GM12865 (cell line): ENCODE data around the gene CLIC5.
A peak's percentile ranks its signal among the peaks of the same experiment; 100 is the strongest.

Source experiments
- DNase-seq: peaks from one replicate; pipeline ENCODE4 v3.0.0; 2010; ENCODE audit warnings: low read depth
- H3K4me3 ChIP-seq: 2 replicates; pipeline ENCODE4 v1.5.1; 2011; ENCODE audit warnings: mild to moderate bottlenecking, low read depth, low read length, control low read depth
- TF ChIP-seq, protein P1 (sequence below): IDR thresholded peaks from 2 replicates; pipeline ENCODE4 v1.5.1; 2011; ENCODE audit warnings: low read length, control low read depth, low read depth, inconsistent platforms; ENCODE audit not compliant: insufficient read depth; ENCODE audit errors: missing control alignments

The CLIC5 gene

GRCh38 chr6:46048646-46049297, 33.1 kb upstream of the CLIC5 start:
- TF ChIP-seq, protein P1, sequence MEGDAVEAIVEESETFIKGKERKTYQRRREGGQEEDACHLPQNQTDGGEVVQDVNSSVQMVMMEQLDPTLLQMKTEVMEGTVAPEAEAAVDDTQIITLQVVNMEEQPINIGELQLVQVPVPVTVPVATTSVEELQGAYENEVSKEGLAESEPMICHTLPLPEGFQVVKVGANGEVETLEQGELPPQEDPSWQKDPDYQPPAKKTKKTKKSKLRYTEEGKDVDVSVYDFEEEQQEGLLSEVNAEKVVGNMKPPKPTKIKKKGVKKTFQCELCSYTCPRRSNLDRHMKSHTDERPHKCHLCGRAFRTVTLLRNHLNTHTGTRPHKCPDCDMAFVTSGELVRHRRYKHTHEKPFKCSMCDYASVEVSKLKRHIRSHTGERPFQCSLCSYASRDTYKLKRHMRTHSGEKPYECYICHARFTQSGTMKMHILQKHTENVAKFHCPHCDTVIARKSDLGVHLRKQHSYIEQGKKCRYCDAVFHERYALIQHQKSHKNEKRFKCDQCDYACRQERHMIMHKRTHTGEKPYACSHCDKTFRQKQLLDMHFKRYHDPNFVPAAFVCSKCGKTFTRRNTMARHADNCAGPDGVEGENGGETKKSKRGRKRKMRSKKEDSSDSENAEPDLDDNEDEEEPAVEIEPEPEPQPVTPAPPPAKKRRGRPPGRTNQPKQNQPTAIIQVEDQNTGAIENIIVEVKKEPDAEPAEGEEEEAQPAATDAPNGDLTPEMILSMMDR = no peak
- DNase-seq = no peak
- H3K4me3 ChIP-seq = no peak overlapping the region

DNA sequence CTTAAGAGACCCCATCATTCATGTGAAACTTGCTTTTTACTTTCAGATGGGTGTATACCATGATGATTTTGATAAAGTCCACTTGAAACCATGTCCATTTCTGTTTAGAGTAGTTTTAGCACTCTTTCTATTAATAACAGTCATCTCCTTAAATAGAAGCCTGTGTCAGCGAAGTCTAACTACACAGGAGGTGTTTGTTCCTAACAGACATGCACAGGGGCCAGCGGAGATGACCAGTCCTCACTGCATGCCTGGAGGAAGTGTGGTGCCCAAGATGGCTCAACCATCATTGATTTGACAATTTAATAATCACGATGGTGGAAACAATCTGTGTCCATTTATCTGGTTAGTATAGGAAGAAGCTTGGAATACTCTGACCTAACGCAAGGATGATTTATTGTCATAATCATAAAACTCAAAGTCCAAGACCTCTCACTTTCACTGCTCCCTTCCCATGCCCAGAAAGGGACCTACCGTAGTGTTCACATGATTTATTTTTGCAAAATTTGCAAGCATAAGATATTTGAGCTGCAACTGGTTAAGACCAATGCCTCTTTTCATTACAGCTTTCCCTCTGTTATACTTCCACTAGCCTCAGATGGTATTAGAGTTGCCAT, 31.0 kb upstream of the CLIC5 start:
- H3K4me3 ChIP-seq = no peak overlapping the region
- TF ChIP-seq, protein P1 = no peak
- no peak for DNase-seq

DNA sequence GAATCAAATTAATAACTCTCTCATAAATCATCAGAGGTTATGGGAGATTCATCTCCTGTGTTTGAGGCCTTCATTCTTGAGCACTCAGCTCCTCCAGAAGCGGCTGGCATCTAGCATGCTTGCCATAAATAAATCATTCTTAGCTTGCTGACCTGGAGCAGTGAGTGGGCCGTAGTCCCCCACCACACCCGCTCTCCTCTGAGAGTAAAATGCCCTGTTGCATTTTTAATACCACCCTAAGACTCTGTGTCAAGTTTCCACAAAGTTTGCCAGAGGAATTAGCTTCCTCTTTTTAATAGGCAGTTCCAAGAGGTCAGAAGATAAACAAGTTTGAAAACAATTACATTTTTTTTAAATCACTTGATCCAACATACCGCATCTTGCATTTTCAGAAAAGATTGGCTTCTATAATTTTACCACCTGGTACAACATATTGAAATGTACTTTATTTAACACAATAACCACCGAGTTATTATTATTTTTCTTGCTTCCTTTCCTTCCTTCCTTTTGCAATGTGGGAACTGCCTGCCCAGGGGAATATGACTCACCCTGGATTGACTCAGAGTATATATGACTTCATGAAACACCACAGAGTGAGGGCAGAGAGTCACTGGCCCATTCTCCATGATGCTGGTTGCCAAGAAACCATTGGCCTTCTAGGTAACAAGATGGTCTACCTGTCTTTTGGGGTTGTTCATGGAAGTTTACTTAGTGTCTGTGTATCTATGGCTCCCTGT, 29.4 kb upstream of the CLIC5 start:
- TF ChIP-seq, protein P1 = no peak
- no peak for DNase-seq
- H3K4me3 ChIP-seq = no peak overlapping the region

DNA sequence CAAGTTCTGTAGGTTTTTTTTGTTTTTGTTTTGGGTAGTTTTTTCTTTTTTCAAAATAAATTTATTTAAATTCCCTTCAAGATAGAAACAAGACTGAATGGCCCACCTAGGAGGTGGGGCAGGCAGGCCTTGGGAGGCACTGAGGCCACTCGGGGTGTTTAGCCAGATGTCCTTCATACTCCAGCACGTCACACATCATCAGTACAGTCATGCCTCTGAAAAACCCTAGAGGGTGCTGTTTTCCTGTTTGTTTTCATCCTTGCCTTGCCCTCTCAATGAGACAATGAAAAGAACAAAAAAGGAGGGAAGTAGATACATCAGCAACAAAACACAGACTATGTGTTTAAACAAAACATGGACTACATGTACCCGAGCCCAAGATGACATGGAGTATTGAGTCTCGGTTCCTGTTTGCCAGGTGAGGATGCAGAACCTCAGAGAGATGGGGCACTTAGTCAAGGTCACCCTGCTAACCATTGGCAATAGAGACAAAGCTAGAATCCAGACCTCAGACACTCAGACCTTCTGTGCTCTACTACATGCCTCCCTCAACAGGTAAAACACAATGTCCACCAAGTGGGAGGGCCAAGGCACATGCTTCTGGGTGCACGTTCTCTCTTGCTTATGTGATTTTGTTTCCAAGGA, 26.8 kb upstream of the CLIC5 start:
- DNase-seq = peak; percentile 41
- TF ChIP-seq, protein P1 = peak; percentile 56
- no peak overlapping the region for H3K4me3 ChIP-seq

DNA sequence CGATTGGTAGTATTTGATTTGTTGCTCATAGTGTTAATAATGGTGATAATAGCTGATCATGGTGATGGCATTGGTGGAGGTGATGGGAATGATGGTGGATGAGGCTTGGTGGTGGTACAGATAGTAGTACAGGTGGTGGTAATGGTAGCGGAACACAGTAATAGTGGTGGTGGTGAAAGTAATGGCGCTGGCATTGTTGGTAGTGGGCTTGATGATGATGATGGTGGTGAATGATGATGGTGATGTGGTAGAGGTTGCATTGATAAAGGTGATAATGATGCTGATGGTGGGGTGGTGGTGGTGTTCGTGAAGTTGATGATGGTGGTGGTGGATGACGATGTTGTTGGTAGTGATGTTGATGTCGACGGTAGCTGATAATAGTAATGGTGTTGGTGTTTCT, 24.6 kb upstream of the CLIC5 start:
- TF ChIP-seq, protein P1 = no peak
- no peak for DNase-seq
- H3K4me3 ChIP-seq = no peak overlapping the region

DNA sequence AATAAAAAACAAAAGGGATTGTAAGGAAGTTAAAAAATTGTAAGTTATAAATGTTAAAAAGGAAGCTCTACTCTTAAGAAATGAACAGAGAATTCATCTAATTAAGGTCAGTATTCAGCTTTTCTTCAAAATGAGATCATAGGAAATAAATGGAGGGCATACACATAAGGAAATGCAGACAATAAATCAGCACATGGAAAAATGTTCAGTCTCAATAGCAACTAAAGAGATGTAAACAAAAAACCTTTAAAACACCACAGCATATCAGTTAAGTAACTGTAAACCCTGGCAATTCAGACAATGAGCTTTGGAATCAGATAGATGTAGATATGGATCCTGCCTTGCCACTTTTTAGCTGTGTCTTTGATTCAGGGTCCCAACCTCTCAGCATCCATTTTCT, 24.0 kb upstream of the CLIC5 start:
- TF ChIP-seq, protein P1 = no peak
- no peak for DNase-seq
- H3K4me3 ChIP-seq = no peak overlapping the region
